SK-N-SH (cell line): ENCODE data around the gene BRD4. TPM values are rescaled to one million over a fixed set of nuclear protein-coding genes. Genes with fewer than 3 reads are reported as not detected.

Experiments
- CTCF ChIA-PET: fragments of 300-600, 350-600 bp; formaldehyde crosslinking; extraction: SDS; loops from one replicate; lab custom pipeline; 2021; lab: Yijun Ruan, JAX
- POLR2A ChIA-PET: fragments of 350-600 bp; sonication (Branson Sonifier 250); formaldehyde crosslinking; extraction: SDS; loops from one replicate; lab custom pipeline; 2020; ENCODE audit warnings: antibody characterized with exemption, inconsistent platforms; lab: Yijun Ruan, JAX
- DNase-seq: peaks from one replicate; pipeline ENCODE4 v3.0.0; 2012
- H2AFZ ChIP-seq: fragments of 200-600 bp; sonication (generic); 2 replicates; pipeline ENCODE4 v1.8.1; 2016; ENCODE audit warnings: antibody characterized with exemption, mild to moderate bottlenecking, low read depth
- H3F3A ChIP-seq: fragments of 200-600 bp; sonication (generic); replicated peaks from 2 replicates; pipeline ENCODE3; 2016; ENCODE audit warnings: antibody characterized with exemption, mild to moderate bottlenecking; ENCODE audit not compliant: insufficient read depth
- H3K27ac ChIP-seq, 2 experiments: fragments of 200-500 bp in 1 of 2; fragments of 200-600 bp in 1 of 2; sonication (Bioruptor generic) in 1 of 2; sonication (generic), shearing (Covaris generic) in 1 of 2; 2 replicates each; pipeline versions ENCODE4 v1.5.1 to v1.6.1; 2014 to 2016; ENCODE audit warnings: low read depth in 2 of 2, inconsistent platforms in 1 of 2, low read length in 1 of 2, mild to moderate bottlenecking in 1 of 2, mixed read lengths in 1 of 2
- H3K27me3 ChIP-seq: fragments of 200-600 bp; sonication (generic), shearing (Covaris generic); 2 replicates; pipeline ENCODE4 v1.6.1; 2016; ENCODE audit warnings: mixed run types; ENCODE audit not compliant: insufficient read depth
- H3K36me3 ChIP-seq, 2 experiments: fragments of 200-500 bp in 1 of 2; fragments of 200-600 bp in 1 of 2; sonication (Bioruptor generic) in 1 of 2; sonication (generic) in 1 of 2; replicated peaks in 1 of 2; 2 replicates each; pipeline versions ENCODE3 to v1.5.1; 2014 to 2016; ENCODE audit warnings: low read length in 1 of 2, mild to moderate bottlenecking in 1 of 2; ENCODE audit not compliant: insufficient read depth in 2 of 2, control insufficient read depth in 1 of 2
- H3K4me1 ChIP-seq, 2 experiments: fragments of 200-500 bp in 1 of 2; fragments of 200-600 bp in 1 of 2; sonication (Bioruptor generic) in 1 of 2; sonication (generic), shearing (Covaris generic) in 1 of 2; 2 replicates each; pipeline versions ENCODE4 v1.5.1 to v1.6.1; 2014 to 2016; ENCODE audit warnings: low read depth in 1 of 2, low read length in 1 of 2, mixed run types in 1 of 2; ENCODE audit not compliant: insufficient read depth in 2 of 2, control insufficient read depth in 1 of 2
- H3K4me2 ChIP-seq: fragments of 200-600 bp; sonication (generic), shearing (Covaris generic); 2 replicates; pipeline ENCODE4 v1.6.1; 2017; ENCODE audit warnings: mixed run types
- H3K4me3 ChIP-seq, 2 experiments: fragments of 200-500 bp in 1 of 2; fragments of 200-600 bp in 1 of 2; sonication (Bioruptor generic) in 1 of 2; sonication (generic), shearing (Covaris generic) in 1 of 2; 2 replicates each; pipeline versions ENCODE4 v1.5.1 to v1.8.1; 2014 to 2016; ENCODE audit warnings: low read depth in 2 of 2, inconsistent platforms in 1 of 2, low read length in 1 of 2, mild to moderate bottlenecking in 1 of 2, mixed read lengths in 1 of 2, moderate library complexity in 1 of 2
- H3K79me2 ChIP-seq: fragments of 200-600 bp; sonication (generic); 2 replicates; pipeline ENCODE4 v1.8.1; 2017; ENCODE audit warnings: mild to moderate bottlenecking; ENCODE audit not compliant: insufficient read depth
- H3K9ac ChIP-seq: fragments of 200-600 bp; sonication (generic); 2 replicates; pipeline ENCODE4 v1.6.1; 2017; ENCODE audit warnings: mixed run types
- H3K9me2 ChIP-seq: fragments of 200-600 bp; sonication (generic); 2 replicates; pipeline ENCODE4 v1.6.1; 2017; ENCODE audit warnings: mixed run types
- H3K9me3 ChIP-seq: fragments of 200-600 bp; sonication (generic); 2 replicates; pipeline ENCODE4 v1.6.1; 2017; ENCODE audit warnings: mixed run types, mild to moderate bottlenecking, moderate library complexity
- H4K20me1 ChIP-seq: fragments of 200-600 bp; sonication (generic); 2 replicates; pipeline ENCODE4 v1.6.1; 2017; ENCODE audit warnings: mild to moderate bottlenecking, mixed run types; ENCODE audit not compliant: insufficient read depth
- CTCF ChIP-seq: fragments of 200-600 bp; sonication (generic); IDR thresholded peaks from 2 replicates; pipeline ENCODE4 v1.6.1; 2017; ENCODE audit warnings: antibody characterized with exemption, mild to moderate bottlenecking, moderate library complexity
- ELF1 ChIP-seq: IDR thresholded peaks from 2 replicates; pipeline ENCODE4 v1.4.0; 2012
- FOSL2 ChIP-seq: IDR thresholded peaks from 2 replicates; pipeline ENCODE4 v1.4.0; 2012; ENCODE audit warnings: low read depth, mild to moderate bottlenecking, moderate library complexity, borderline replicate concordance
- FOXJ3 ChIP-seq: sonication (generic); formaldehyde crosslinking; IDR thresholded peaks from 2 replicates; pipeline ENCODE4 v1.5.1; 2020; ENCODE audit warnings: mild to moderate bottlenecking, missing genetic modification reagents
- FOXM1 ChIP-seq: IDR thresholded peaks from 2 replicates; pipeline ENCODE4 v1.4.0; 2012; ENCODE audit warnings: low read depth, mild to moderate bottlenecking
- MAX ChIP-seq: IDR thresholded peaks from 2 replicates; pipeline ENCODE4 v1.4.0; 2012; ENCODE audit warnings: low read depth
- MEF2A ChIP-seq: IDR thresholded peaks from 2 replicates; pipeline ENCODE4 v1.4.0; 2012; ENCODE audit warnings: low read depth, borderline replicate concordance
- POLR2AphosphoS5 ChIP-seq: IDR thresholded peaks from 2 replicates; pipeline ENCODE4 v1.6.1; 2012; ENCODE audit warnings: low read depth, low read length
- RAD21 ChIP-seq: IDR thresholded peaks from 2 replicates; pipeline ENCODE4 v1.6.1; 2012; ENCODE audit warnings: mild to moderate bottlenecking, low read length
- SMC3 ChIP-seq: IDR thresholded peaks from 2 replicates; pipeline ENCODE4 v1.6.1; 2012; ENCODE audit warnings: low read depth, low read length, improper control_type of control experiment
- TAF1 ChIP-seq: IDR thresholded peaks from 2 replicates; pipeline ENCODE4 v1.6.1; 2012; ENCODE audit warnings: low read depth, mild to moderate bottlenecking, low read length, moderate library complexity, borderline replicate concordance
- TCF12 ChIP-seq: IDR thresholded peaks from 2 replicates; pipeline ENCODE4 v1.4.0; 2012
- WGBS: methylation state at CpG from one replicate; pipeline ENCODE4 v1.1.6; 2017; ENCODE audit warnings: low lambda C conversion rate; 5-methylcytosine and 5-hydroxymethylcytosine counted together
- polyA plus RNA-seq, 3 experiments: library from polyadenylated mRNA; depleted of rRNA; stranded (reverse); fragments of >200 nt; gene quantifications; 2 replicates each; pipeline ENCODE4 v1.2.3, GENCODE V29; 2012
- TF ChIP-seq, protein P1 (sequence below): IDR thresholded peaks from 2 replicates; pipeline ENCODE4; 2012

The BRD4 gene
- polyA plus RNA-seq, 1 of the 3 experiments (the other 2 are of a cell fraction): 10.0 TPM

GRCh38 chr19:15252398-15253018 lies 79.8 kb downstream of the BRD4 start:
- peaks cover 35 to 70% of the 10 kb centered on the region in 2 experiments for H3K36me3 ChIP-seq
- 0 out of 4 replicates have a peak overlapping the region, but pooled peaks of 1 of the 2 experiments have one; percentile 4 for H3K4me3 ChIP-seq
- H3K9ac ChIP-seq: peak overlapping the region; percentile 69; the same call in 1 of the 2 replicates
- 76% methylated on average over 9 of the region's 9 CpGs for WGBS
- no peaks in the 10 kb centered on the region for H3K27me3 ChIP-seq
- POLR2A ChIA-PET: interaction anchor here (1.5 kb wide), 1 partner anchor 127 kb away, joined by 7 read pairs; the partner anchor contains the start of gene AKAP8
- peaks cover 33% of the 10 kb centered on the region for H3F3A ChIP-seq
- H3K4me1 ChIP-seq: peaks cover 17 to 47% of the 10 kb centered on the region in 2 experiments
- H3K27ac ChIP-seq: peak overlapping the region in 1 of 2 experiments; percentile 97; a peak in 3 of 4 replicates
- TF ChIP-seq RAD21 (peak; percentile 37), TCF12 (no peak), MAX (no peak), POLR2AphosphoS5 (no peak; the same call in 1 of the 2 replicates), TAF1 (no peak), FOXJ3 (CRISPR knock-in tag) (no peak), SMC3 (peak; percentile 18; the same call in 1 of the 2 replicates), FOSL2 (no peak), FOXM1 (no peak), ELF1 (no peak), CTCF (peak; percentile 70)
- no peak overlapping the region for H2AFZ ChIP-seq
- CTCF ChIA-PET: interaction anchor here (0.7 to 7.2 kb wide), 24 partner anchors 10 to 169 kb away, joined by 3 to 39 read pairs (median 3); no protein-coding TSS in a partner anchor
- H3K4me2 ChIP-seq: peak overlapping the region; percentile 76
- H3K9me3 ChIP-seq: no peaks in the 10 kb centered on the region
- peaks cover 79% of the 10 kb centered on the region for H4K20me1 ChIP-seq
- H3K9me2 ChIP-seq: no peaks in the 10 kb centered on the region
- peaks cover 82% of the 10 kb centered on the region for H3K79me2 ChIP-seq
- DNase-seq: no peak

DNA sequence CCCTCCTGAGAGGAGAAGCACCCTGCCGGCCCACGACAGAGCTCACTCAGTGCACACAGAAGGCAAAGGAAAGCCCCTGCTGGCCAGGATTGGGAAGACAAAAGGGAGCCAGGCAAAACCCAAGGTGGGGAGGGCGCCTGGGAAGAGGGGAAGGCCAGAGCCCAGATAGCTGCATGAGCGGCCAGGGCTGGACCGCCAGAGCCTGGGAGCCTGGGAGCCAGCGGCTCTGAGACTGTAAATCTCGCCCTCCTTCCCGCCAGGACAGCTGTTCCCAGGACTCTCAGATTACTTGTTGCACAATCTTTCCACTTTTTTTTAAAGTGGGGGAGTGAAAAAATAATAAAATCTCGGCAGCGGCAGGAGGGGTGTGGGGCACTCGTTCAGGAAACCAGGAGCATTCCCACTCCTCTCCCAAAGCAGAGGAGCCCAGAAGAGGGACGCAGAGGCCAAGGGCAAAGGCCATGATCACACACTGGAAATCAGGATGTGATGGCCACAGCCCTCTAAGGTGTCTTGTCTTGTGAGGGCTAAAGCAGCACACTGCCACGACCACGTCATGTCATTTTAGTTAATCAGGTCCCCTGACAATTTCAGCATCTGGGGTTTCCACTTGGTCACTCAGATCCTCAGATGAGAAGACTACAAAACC lies 80.5 kb downstream of the BRD4 start:
- ChIA-PET CTCF (interaction anchor here (0.7 to 7.2 kb wide), 24 partner anchors 9 to 160 kb away, joined by 3 to 39 read pairs (median 3); no protein-coding TSS in a partner anchor), POLR2A (interaction anchor here (1.5 kb wide), 1 partner anchor 127 kb away, joined by 7 read pairs; the partner anchor contains the start of gene AKAP8)
- 0 out of 4 replicates have a peak overlapping the region, but pooled peaks of 1 of the 2 experiments have one; percentile 4 for H3K4me3 ChIP-seq
- no peaks in the 10 kb centered on the region for H3K9me3 ChIP-seq
- H3K36me3 ChIP-seq: peaks cover 30 to 70% of the 10 kb centered on the region in 2 experiments
- H3K4me1 ChIP-seq: peaks cover 17 to 47% of the 10 kb centered on the region in 2 experiments
- H3K27ac ChIP-seq: peak overlapping the region; percentile 43 to 97
- H3K4me2 ChIP-seq: peak overlapping the region; percentile 76
- TF ChIP-seq, protein P1, sequence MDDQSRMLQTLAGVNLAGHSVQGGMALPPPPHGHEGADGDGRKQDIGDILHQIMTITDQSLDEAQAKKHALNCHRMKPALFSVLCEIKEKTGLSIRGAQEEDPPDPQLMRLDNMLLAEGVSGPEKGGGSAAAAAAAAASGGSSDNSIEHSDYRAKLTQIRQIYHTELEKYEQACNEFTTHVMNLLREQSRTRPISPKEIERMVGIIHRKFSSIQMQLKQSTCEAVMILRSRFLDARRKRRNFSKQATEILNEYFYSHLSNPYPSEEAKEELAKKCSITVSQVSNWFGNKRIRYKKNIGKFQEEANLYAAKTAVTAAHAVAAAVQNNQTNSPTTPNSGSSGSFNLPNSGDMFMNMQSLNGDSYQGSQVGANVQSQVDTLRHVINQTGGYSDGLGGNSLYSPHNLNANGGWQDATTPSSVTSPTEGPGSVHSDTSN: peak; percentile 66
- peak; percentile 43 for TF ChIP-seq RAD21
- TF ChIP-seq CTCF: peak; percentile 60
- no peak for TF ChIP-seq MEF2A
- TF ChIP-seq SMC3: peak; percentile 34
- H3K27me3 ChIP-seq: no peaks in the 10 kb centered on the region
- 53% methylated on average over 14 of the region's 14 CpGs for WGBS
- DNase-seq: peak; percentile 77
- H3K9me2 ChIP-seq: no peaks in the 10 kb centered on the region
- H2AFZ ChIP-seq: no peak overlapping the region
- H3K9ac ChIP-seq: peak overlapping the region; percentile 69; the same call in 1 of the 2 replicates
- peaks cover 82% of the 10 kb centered on the region for H3K79me2 ChIP-seq
- peaks cover 79% of the 10 kb centered on the region for H4K20me1 ChIP-seq
- peaks cover 33% of the 10 kb centered on the region for H3F3A ChIP-seq
